PC-9 (cell line): ENCODE measurements around the gene CCK. TPM values are rescaled to one million over a fixed set of nuclear protein-coding genes. Genes with fewer than 3 reads are reported as not detected.

Experiments used
- BruUV-seq: library from RNA; stranded (reverse); fragments of 400-500 nt; replicated peaks from 2 replicates; lab custom pipeline; 2021; lab: Mats Ljungman, UMichigan
- CTCF ChIA-PET: fragments of 300-600 bp; sonication (Branson Sonifier 250); formaldehyde crosslinking; loops from one replicate; lab custom pipeline; 2022; ENCODE audit warnings: antibody characterized with exemption; lab: Charles Lee
- POLR2A ChIA-PET: fragments of 300-600 bp; sonication (Branson Sonifier 250); formaldehyde crosslinking; loops from one replicate; lab custom pipeline; 2022; ENCODE audit warnings: antibody characterized with exemption; ENCODE audit not compliant: unreplicated experiment; lab: Charles Lee
- DNase-seq, 2 experiments: peaks; one replicate each; pipeline versions ENCODE4 v3.0.0 to v3.0.0-alpha.2; 2015 to 2022; ENCODE audit warnings: mixed read lengths in 1 of 2
- H2AFZ ChIP-seq: fragments of 200-600 bp; sonication (generic); 2 replicates; pipeline ENCODE4 v1.8.1; 2017; ENCODE audit warnings: antibody characterized with exemption
- H3F3A ChIP-seq: fragments of 200-600 bp; sonication (generic); 2 replicates; pipeline ENCODE4 v1.8.1; 2017; ENCODE audit warnings: antibody characterized with exemption, mild to moderate bottlenecking, low read depth; ENCODE audit not compliant: insufficient read depth
- H3K27ac ChIP-seq: fragments of 200-600 bp; sonication (generic); 2 replicates; pipeline ENCODE4 v1.6.1; 2016; ENCODE audit warnings: mixed run types
- H3K27me3 ChIP-seq: fragments of 200-600 bp; sonication (generic); 2 replicates; pipeline ENCODE4 v1.6.1; 2016; ENCODE audit warnings: low read depth, mixed run types; ENCODE audit not compliant: insufficient read depth
- H3K36me3 ChIP-seq: fragments of 200-600 bp; sonication (generic); 2 replicates; pipeline ENCODE4 v1.6.1; 2016; ENCODE audit warnings: low read depth, mixed run types
- H3K4me1 ChIP-seq: fragments of 200-600 bp; sonication (generic); replicated peaks from 2 replicates; pipeline ENCODE4 v1.6.1; 2016; ENCODE audit warnings: mixed run types; ENCODE audit not compliant: insufficient read depth
- H3K4me2 ChIP-seq: fragments of 200-600 bp; sonication (generic); 2 replicates; pipeline ENCODE4 v1.6.1; 2017; ENCODE audit warnings: mixed run types
- H3K4me3 ChIP-seq: fragments of 200-600 bp; sonication (generic); 2 replicates; pipeline ENCODE4 v1.6.1; 2016; ENCODE audit warnings: mixed run types
- H3K79me2 ChIP-seq: fragments of 200-600 bp; sonication (generic); 2 replicates; pipeline ENCODE4 v1.6.1; 2017; ENCODE audit warnings: low read depth, mixed run types
- H3K9me2 ChIP-seq: fragments of 200-600 bp; sonication (generic); 2 replicates; pipeline ENCODE4 v1.8.1; 2017; ENCODE audit warnings: mild to moderate bottlenecking; ENCODE audit not compliant: insufficient read depth
- H3K9me3 ChIP-seq: fragments of 200-600 bp; sonication (generic); 2 replicates; pipeline ENCODE4 v1.8.1; 2016; ENCODE audit warnings: low read depth; ENCODE audit not compliant: insufficient read depth
- H4K20me1 ChIP-seq: fragments of 200-600 bp; sonication (generic); 2 replicates; pipeline ENCODE4 v1.8.1; 2017; ENCODE audit not compliant: insufficient read depth
- CTCF ChIP-seq: fragments of 200-600 bp; sonication (generic); conservative IDR thresholded peaks from 2 replicates; pipeline ENCODE4 v1.6.1; 2017; ENCODE audit warnings: mixed run types, antibody characterized with exemption, mild to moderate bottlenecking, moderate library complexity
- EZH2 ChIP-seq: fragments of 200-600 bp; sonication (generic); IDR thresholded peaks from 2 replicates; pipeline ENCODE4 v1.8.0; 2017; ENCODE audit warnings: antibody characterized with exemption, low read depth
- intact Hi-C: fragments of 100-400 bp; cut with micrococcal nuclease; formaldehyde crosslinking; loops from one replicate; pipeline ENCODE4 v1.10.0; 2022; ENCODE audit not compliant: unreplicated experiment
- total RNA-seq: library from RNA; stranded (reverse); gene quantifications from 2 replicates; pipeline ENCODE4 v1.2.3, GENCODE V29; 2021

CCK gene
- total RNA-seq, 1 experiment from 2014 or later, result 2.7 TPM

GRCh38 chr3:42269647-42270046, 3.7 kb upstream of the CCK start:
- intact Hi-C loops, result no loop called here
- H3K9me3 ChIP-seq, result no peaks in the 10 kb centered on the region
- H3K27me3 ChIP-seq, result peaks cover 4% of the 10 kb centered on the region
- ChIA-PET POLR2A (no interaction called here), CTCF (no interaction called here)
- BruUV-seq, result no TSS peak
- no peaks in the 10 kb centered on the region for H3K36me3 ChIP-seq
- 0 out of 2 replicates have a peak, but pooled peaks cover under 1% of the 10 kb centered on the region for H3K4me1 ChIP-seq
- TF ChIP-seq EZH2 (no peak), CTCF (no peak)
- H3K4me3 ChIP-seq, result no peak overlapping the region
- no peaks in the 10 kb centered on the region for H4K20me1 ChIP-seq
- no peaks in the 10 kb centered on the region for H3K9me2 ChIP-seq
- H3K27ac ChIP-seq, result no peak overlapping the region
- H3K4me2 ChIP-seq, result no peak overlapping the region
- H3K79me2 ChIP-seq, result no peaks in the 10 kb centered on the region
- no peak for DNase-seq
- no peaks in the 10 kb centered on the region for H3F3A ChIP-seq
- H2AFZ ChIP-seq, result no peak overlapping the region

DNA sequence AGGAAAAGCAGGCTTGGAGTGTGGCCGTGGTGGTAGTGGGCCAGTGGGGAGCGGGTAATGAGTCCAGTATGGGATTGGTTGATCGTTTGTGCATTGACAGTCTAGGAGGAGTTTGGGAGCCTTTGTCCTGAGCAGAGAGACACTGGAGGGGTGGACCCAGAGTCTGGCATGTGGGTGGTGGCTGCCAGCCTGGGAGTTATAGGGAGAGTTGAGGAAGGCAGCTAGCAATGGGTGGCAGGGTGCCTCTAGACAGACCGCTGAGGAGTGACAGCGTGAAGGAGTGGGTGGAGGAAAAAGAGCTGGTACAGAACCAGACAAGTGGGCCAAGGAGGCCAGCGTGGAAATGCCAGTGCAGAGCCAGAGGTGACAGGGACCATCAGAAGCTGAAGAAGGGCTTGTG, 1.9 kb upstream of the CCK start:
- Histone ChIP-seq H3K9me3 (no peaks in the 10 kb centered on the region), H3K36me3 (no peaks in the 10 kb centered on the region), H4K20me1 (no peaks in the 10 kb centered on the region), H3K9me2 (no peaks in the 10 kb centered on the region), H3F3A (peaks cover 12% of the 10 kb centered on the region), H3K27me3 (peaks cover 4% of the 10 kb centered on the region), H3K4me1 (peaks cover 15% of the 10 kb centered on the region), H3K79me2 (no peaks in the 10 kb centered on the region), H3K4me2 (no peak overlapping the region), H3K4me3 (no peak overlapping the region), H3K27ac (no peak overlapping the region), H2AFZ (no peak overlapping the region)
- ChIA-PET POLR2A (no interaction called here), CTCF (no interaction called here)
- BruUV-seq, result no TSS peak
- intact Hi-C loops, result no loop called here
- TF ChIP-seq EZH2, result no peak
- TF ChIP-seq CTCF, result no peak
- DNase-seq, result no peak

- no peak for DNase-seq
- Histone ChIP-seq H3K27me3 (peaks cover 4% of the 10 kb centered on the region), H4K20me1 (no peaks in the 10 kb centered on the region), H3F3A (peaks cover 26% of the 10 kb centered on the region), H3K4me2 (no peak overlapping the region), H3K9me3 (no peaks in the 10 kb centered on the region), H3K9me2 (no peaks in the 10 kb centered on the region), H2AFZ (no peak overlapping the region), H3K4me3 (no peak overlapping the region), H3K79me2 (no peaks in the 10 kb centered on the region), H3K36me3 (no peaks in the 10 kb centered on the region), H3K4me1 (peaks cover 30% of the 10 kb centered on the region), H3K27ac (no peak overlapping the region)
- intact Hi-C loops, result no loop called here
- no TSS peak for BruUV-seq
- ChIA-PET POLR2A (no interaction called here), CTCF (interaction anchor here (0.7 kb wide), 1 partner anchor 208 kb away, joined by 3 read pairs; no protein-coding TSS in a partner anchor)
- no peak for TF ChIP-seq EZH2
- no peak for TF ChIP-seq CTCF
Observed at GRCh38 chr3:42265059-42265991, 660 bp downstream of the CCK start.
